Central memory CD8-positive, alpha-beta T cell (primary cell): ENCODE data around the gene TAPBP.

Source experiments
- ATAC-seq: fragments of 150-1000 bp; cut with Tn5 transposase; replicated peaks from 2 replicates; pipeline ENCODE4 v1.10.0; 2022; ENCODE audit warnings: mild to moderate bottlenecking, moderate FRiP score, moderate number of reproducible peaks; ENCODE audit not compliant: poor library complexity, severe bottlenecking; ENCODE audit errors: extremely low read depth
- DNase-seq, 2 donors: peaks; one replicate each; pipeline ENCODE4 v3.0.0; 2021; ENCODE audit warnings: low spot score in 2 of 2
- H3K27ac Mint-ChIP-seq: one replicate; pipeline ENCODE4 v1.8.0; 2022; ENCODE audit warnings: low read depth, mild to moderate bottlenecking, moderate library complexity, mixed read lengths
- H3K27me3 Mint-ChIP-seq: one replicate; pipeline ENCODE4 v1.8.0; 2022; ENCODE audit warnings: mixed read lengths
- H3K36me3 Mint-ChIP-seq: one replicate; pipeline ENCODE4 v1.8.0; 2022; ENCODE audit warnings: mild to moderate bottlenecking, moderate library complexity, mixed read lengths; ENCODE audit not compliant: insufficient read depth
- H3K4me1 Mint-ChIP-seq: one replicate; pipeline ENCODE4 v1.8.0; 2022; ENCODE audit warnings: mixed read lengths
- H3K4me3 Mint-ChIP-seq: one replicate; pipeline ENCODE4 v1.8.0; 2022; ENCODE audit warnings: mild to moderate bottlenecking, moderate library complexity, mixed read lengths
- H3K9me3 Mint-ChIP-seq: one replicate; pipeline ENCODE4 v1.8.0; 2022; ENCODE audit warnings: mixed read lengths

Gene TAPBP

GRCh38 chr6:33316603-33317418 lies 2.9 kb upstream of the TAPBP start:
- H3K27ac Mint-ChIP-seq = peak overlapping the region; percentile 100
- H3K4me3 Mint-ChIP-seq = peak overlapping the region; percentile 95
- H3K36me3 Mint-ChIP-seq = peaks cover 56% of the 10 kb centered on the region
- DNase-seq (no peak), ATAC-seq (no peak)
- H3K27me3 Mint-ChIP-seq = no peaks in the 10 kb centered on the region
- peaks cover 83% of the 10 kb centered on the region for H3K4me1 Mint-ChIP-seq
- no peaks in the 10 kb centered on the region for H3K9me3 Mint-ChIP-seq

GRCh38 chr6:33315793-33316602 lies 2.1 kb upstream of the TAPBP start:
- peaks cover 57% of the 10 kb centered on the region for H3K36me3 Mint-ChIP-seq

GRCh38 chr6:33314943-33315792 lies 1.3 kb upstream of the TAPBP start:
- Mint-ChIP-seq H3K36me3 (peaks cover 58% of the 10 kb centered on the region), H3K4me1 (peaks cover 70% of the 10 kb centered on the region), H3K27me3 (no peaks in the 10 kb centered on the region), H3K9me3 (no peaks in the 10 kb centered on the region), H3K27ac (peak overlapping the region; percentile 100), H3K4me3 (peak overlapping the region; percentile 95)
- ATAC-seq (no peak), DNase-seq (no peak)

More at GRCh38 chr6:33315793-33316602, 2.1 kb upstream of the TAPBP start:
- Mint-ChIP-seq H3K27me3 (no peaks in the 10 kb centered on the region), H3K27ac (peak overlapping the region; percentile 100), H3K4me3 (peak overlapping the region; percentile 95), H3K4me1 (peaks cover 78% of the 10 kb centered on the region), H3K9me3 (no peaks in the 10 kb centered on the region)
- DNase-seq (no peak), ATAC-seq (no peak)

GRCh38 chr6:33314515-33314942 lies 651 bp upstream of the TAPBP start:
- H3K4me1 Mint-ChIP-seq = peaks cover 63% of the 10 kb centered on the region
- H3K27ac Mint-ChIP-seq = peak overlapping the region; percentile 100
- no peaks in the 10 kb centered on the region for H3K27me3 Mint-ChIP-seq
- H3K9me3 Mint-ChIP-seq = no peaks in the 10 kb centered on the region
- H3K4me3 Mint-ChIP-seq = peak overlapping the region; percentile 95
- ATAC-seq = peak; percentile 52
- DNase-seq = peak; percentile 43 to 66
- H3K36me3 Mint-ChIP-seq = peaks cover 62% of the 10 kb centered on the region

GRCh38 chr6:33313105-33313708 lies 671 bp downstream of the TAPBP start:
- Mint-ChIP-seq H3K27me3 (no peaks in the 10 kb centered on the region), H3K36me3 (peaks cover 61% of the 10 kb centered on the region), H3K27ac (peak overlapping the region; percentile 100), H3K4me1 (peaks cover 55% of the 10 kb centered on the region), H3K4me3 (peak overlapping the region; percentile 95), H3K9me3 (no peaks in the 10 kb centered on the region)
- DNase-seq = no peak
- no peak for ATAC-seq

- ATAC-seq (peak; percentile 26), DNase-seq (peak; percentile 54 to 73)
- no peaks in the 10 kb centered on the region for H3K9me3 Mint-ChIP-seq
- peak overlapping the region; percentile 95 for H3K4me3 Mint-ChIP-seq
- peak overlapping the region; percentile 100 for H3K27ac Mint-ChIP-seq
- peaks cover 61% of the 10 kb centered on the region for H3K36me3 Mint-ChIP-seq
- peaks cover 51% of the 10 kb centered on the region for H3K4me1 Mint-ChIP-seq
- H3K27me3 Mint-ChIP-seq = no peaks in the 10 kb centered on the region
Observed at GRCh38 chr6:33312361-33313104, 1.3 kb downstream of the TAPBP start.

GRCh38 chr6:33306356-33306755 lies 7.5 kb downstream of the TAPBP start:
- Mint-ChIP-seq H3K27me3 (no peaks in the 10 kb centered on the region), H3K4me3 (no peak overlapping the region), H3K4me1 (peaks cover 40% of the 10 kb centered on the region), H3K9me3 (no peaks in the 10 kb centered on the region), H3K27ac (no peak overlapping the region), H3K36me3 (peaks cover 81% of the 10 kb centered on the region)
- ATAC-seq = no peak
- DNase-seq = no peak

GRCh38 chr6:33305052-33305451 lies 8.8 kb downstream of the TAPBP start:
- Mint-ChIP-seq H3K36me3 (peaks cover 78% of the 10 kb centered on the region), H3K27me3 (no peaks in the 10 kb centered on the region), H3K27ac (no peak overlapping the region), H3K4me3 (no peak overlapping the region), H3K4me1 (peaks cover 47% of the 10 kb centered on the region), H3K9me3 (no peaks in the 10 kb centered on the region)
- ATAC-seq = no peak
- no peak for DNase-seq

- Mint-ChIP-seq H3K27me3 (no peaks in the 10 kb centered on the region), H3K4me3 (peak overlapping the region; percentile 5), H3K9me3 (no peaks in the 10 kb centered on the region), H3K4me1 (peaks cover 55% of the 10 kb centered on the region), H3K36me3 (peaks cover 80% of the 10 kb centered on the region), H3K27ac (no peak overlapping the region)
- DNase-seq = no peak
- ATAC-seq = no peak
Observed at GRCh38 chr6:33304216-33304615, 9.7 kb downstream of the TAPBP start.

GRCh38 chr6:33301877-33302276 lies 12.0 kb downstream of the TAPBP start:
- peak overlapping the region; percentile 14 for H3K27ac Mint-ChIP-seq
- DNase-seq (no peak), ATAC-seq (no peak)
- H3K9me3 Mint-ChIP-seq = no peaks in the 10 kb centered on the region
- H3K4me1 Mint-ChIP-seq = peaks cover 65% of the 10 kb centered on the region
- peak overlapping the region; percentile 12 for H3K4me3 Mint-ChIP-seq
- peaks cover 76% of the 10 kb centered on the region for H3K36me3 Mint-ChIP-seq
- no peaks in the 10 kb centered on the region for H3K27me3 Mint-ChIP-seq

GRCh38 chr6:33299237-33299944 lies 14.5 kb downstream of the TAPBP start:
- peaks cover 54% of the 10 kb centered on the region for H3K4me1 Mint-ChIP-seq
- DNase-seq (peak; percentile 90), ATAC-seq (peak; percentile 89)
- H3K36me3 Mint-ChIP-seq = peaks cover 62% of the 10 kb centered on the region
- no peaks in the 10 kb centered on the region for H3K9me3 Mint-ChIP-seq
- H3K27me3 Mint-ChIP-seq = no peaks in the 10 kb centered on the region
- H3K4me3 Mint-ChIP-seq = peak overlapping the region; percentile 97
- peak overlapping the region; percentile 98 for H3K27ac Mint-ChIP-seq
